Activated CD4-positive, alpha-beta T cell treated with anti-CD3 and anti-CD28 coated beads for 24 hours (primary cell): ENCODE data around the gene PPP2R3B.

Experiments
- DNase-seq, 2 donors: peaks; one replicate each; pipeline ENCODE4 v3.0.0-alpha.2; 2020; ENCODE audit warnings: low read depth in 2 of 2

The PPP2R3B gene

GRCh38 chrX:370963-371745, 15.6 kb downstream of the PPP2R3B start:
- DNase-seq: no peak

- DNase-seq: no peak
Observed at GRCh38 chrX:370244-370962, 16.3 kb downstream of the PPP2R3B start.

GRCh38 chrX:369563-370101, 17.1 kb downstream of the PPP2R3B start:
- DNase-seq: no peak

GRCh38 chrX:368811-369562, 17.7 kb downstream of the PPP2R3B start:
- no peak for DNase-seq

GRCh38 chrX:367866-368265, 18.8 kb downstream of the PPP2R3B start:
- DNase-seq: no peak

- DNase-seq: no peak
Observed at GRCh38 chrX:367349-367748, 19.4 kb downstream of the PPP2R3B start.

GRCh38 chrX:363621-364375, 22.9 kb downstream of the PPP2R3B start:
- no peak for DNase-seq

GRCh38 chrX:362937-363620, 23.6 kb downstream of the PPP2R3B start:
- DNase-seq: no peak

- no peak for DNase-seq
Observed at GRCh38 chrX:362351-362750, 24.4 kb downstream of the PPP2R3B start.

GRCh38 chrX:361231-362145, 25.2 kb downstream of the PPP2R3B start:
- no peak for DNase-seq

GRCh38 chrX:360496-361150, 26.1 kb downstream of the PPP2R3B start:
- no peak for DNase-seq

GRCh38 chrX:358651-359143, 28.0 kb downstream of the PPP2R3B start:
- DNase-seq: no peak

- peak; percentile 8 to 24 for DNase-seq
Observed at GRCh38 chrX:357693-358471, 28.8 kb downstream of the PPP2R3B start.

- DNase-seq: no peak
Observed at GRCh38 chrX:357035-357692, 29.5 kb downstream of the PPP2R3B start.

- DNase-seq: no peak
Observed at GRCh38 chrX:356385-357034, 30.2 kb downstream of the PPP2R3B start.

- DNase-seq: no peak
Observed at GRCh38 chrX:355329-356050, 31.2 kb downstream of the PPP2R3B start.
